ENCODE data around the gene EPS8L2.
A peak's percentile ranks its signal among the peaks of the same experiment; 100 is the strongest.

EPS8L2 gene

DNA sequence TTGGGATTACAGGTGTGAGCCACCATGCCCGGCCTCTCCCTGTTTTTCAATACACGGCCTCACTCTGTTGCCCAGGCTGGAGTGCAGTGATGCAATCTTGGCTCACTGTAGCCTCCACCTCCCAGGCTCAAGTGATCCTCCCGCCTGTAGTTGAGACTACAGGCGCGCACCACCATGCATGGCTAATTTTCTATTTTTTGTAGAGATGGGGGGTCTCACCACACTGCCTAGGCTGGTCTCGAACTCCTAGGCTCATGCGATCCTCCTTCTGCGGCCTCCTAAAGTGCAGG is 59.7 kb downstream of the EPS8L2 start:
- Mint-ChIP-seq H3K4me3 (no peak overlapping the region), H3K9me3 (no peaks in the 10 kb centered on the region), H3K4me1 (no peaks in the 10 kb centered on the region), H3K27ac (ENCODE audit: low read depth) (no peak overlapping the region), H3K27me3 (no peaks in the 10 kb centered on the region), H3K36me3 (ENCODE audit: insufficient read depth) (peaks cover 18% of the 10 kb centered on the region)
- ATAC-seq (replicated peaks; ENCODE audit: extremely low read depth, poor library complexity, severe bottlenecking) (no peak), DNase-seq (ENCODE audit: low spot score in 2 of 2) (no peak)

DNA sequence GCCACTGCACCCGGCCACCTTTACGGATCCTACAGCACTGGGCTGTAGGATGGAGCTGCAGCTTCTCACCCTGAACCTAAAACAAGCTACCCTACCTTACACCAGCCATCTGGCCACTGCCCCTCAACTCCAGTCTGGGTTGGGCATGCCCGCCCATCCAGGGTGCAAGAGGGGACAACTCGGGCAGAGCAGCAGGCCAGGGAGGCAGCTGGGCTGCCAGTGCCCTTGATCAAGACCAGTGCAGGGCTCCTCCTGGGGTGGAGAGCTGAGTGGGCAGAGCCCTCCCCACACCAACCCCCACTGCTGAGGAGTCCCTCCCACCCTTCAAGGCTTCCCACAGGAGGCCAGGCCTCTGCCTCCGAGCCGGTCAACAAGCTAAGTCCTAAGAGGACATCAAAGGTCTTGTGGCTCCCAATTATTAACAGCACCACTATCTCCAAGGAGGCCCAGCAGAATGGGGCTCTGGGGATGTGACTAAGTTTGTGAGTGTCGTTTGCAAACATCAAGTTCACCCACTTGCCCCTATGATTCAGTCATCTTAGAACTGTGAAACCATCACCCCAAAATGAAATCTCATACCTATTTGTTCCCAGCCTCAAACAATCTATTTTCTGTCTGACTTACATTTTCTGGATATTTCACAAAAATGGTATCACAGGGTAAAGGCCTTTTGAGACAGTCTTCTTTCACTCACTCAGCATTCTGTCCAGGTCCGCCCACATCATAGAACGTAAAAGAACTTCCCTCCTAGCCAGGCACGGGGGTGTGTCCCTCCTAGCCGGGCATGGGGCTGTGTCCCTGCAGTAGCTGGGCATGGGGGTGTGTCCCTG is 60.3 kb downstream of the EPS8L2 start:
- Mint-ChIP-seq H3K27me3 (no peaks in the 10 kb centered on the region), H3K27ac (ENCODE audit: low read depth) (peak overlapping the region; percentile 11), H3K9me3 (no peaks in the 10 kb centered on the region), H3K4me3 (no peak overlapping the region), H3K36me3 (ENCODE audit: insufficient read depth) (peaks cover 14% of the 10 kb centered on the region), H3K4me1 (no peaks in the 10 kb centered on the region)
- DNase-seq (ENCODE audit: low spot score in 2 of 2): no peak
- no peak for ATAC-seq (replicated peaks; ENCODE audit: extremely low read depth, poor library complexity, severe bottlenecking)

DNA sequence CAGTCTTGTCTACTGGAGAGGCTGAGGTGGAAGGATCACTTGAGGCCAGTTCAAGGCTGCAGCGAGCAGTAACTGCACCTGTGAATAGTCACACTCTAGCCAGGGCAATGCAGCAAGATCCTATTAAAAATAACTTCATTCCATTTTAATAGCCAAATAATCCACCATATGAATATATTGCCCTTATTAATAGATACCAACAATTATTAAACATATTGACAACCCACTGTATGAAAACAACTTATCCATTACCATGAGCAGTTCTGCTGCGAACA is 60.8 kb downstream of the EPS8L2 start:
- ATAC-seq (replicated peaks; ENCODE audit: extremely low read depth, poor library complexity, severe bottlenecking) (no peak), DNase-seq (ENCODE audit: low spot score in 2 of 2) (no peak)
- Mint-ChIP-seq H3K27ac (ENCODE audit: low read depth) (peak overlapping the region; percentile 11), H3K4me3 (no peak overlapping the region), H3K4me1 (no peaks in the 10 kb centered on the region), H3K27me3 (no peaks in the 10 kb centered on the region), H3K36me3 (ENCODE audit: insufficient read depth) (peaks cover 14% of the 10 kb centered on the region), H3K9me3 (no peaks in the 10 kb centered on the region)

DNA sequence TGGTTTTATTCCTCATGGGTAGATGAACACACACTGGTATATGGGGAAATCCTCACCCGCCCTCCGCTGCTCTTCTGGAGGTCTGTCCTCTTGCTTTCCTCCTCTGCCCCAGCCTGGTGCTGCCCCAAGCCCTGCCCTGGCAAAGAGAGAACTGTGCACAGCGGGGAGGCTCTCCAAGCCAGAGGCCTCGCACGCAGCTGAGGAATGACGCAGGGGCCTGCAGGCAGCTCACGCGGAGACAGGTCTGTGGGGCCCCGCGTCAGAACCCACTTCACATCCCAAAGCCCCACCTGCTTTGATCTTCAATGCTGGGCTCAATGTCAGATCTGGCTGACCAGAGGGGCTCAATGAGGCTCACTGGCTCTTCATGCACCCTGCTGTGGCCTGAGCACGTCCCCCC is 61.2 kb downstream of the EPS8L2 start:
- ATAC-seq (replicated peaks; ENCODE audit: extremely low read depth, poor library complexity, severe bottlenecking) (no peak), DNase-seq (ENCODE audit: low spot score in 2 of 2) (no peak)
- no peaks in the 10 kb centered on the region for H3K9me3 Mint-ChIP-seq
- H3K36me3 Mint-ChIP-seq (ENCODE audit: insufficient read depth): peaks cover 13% of the 10 kb centered on the region
- no peaks in the 10 kb centered on the region for H3K4me1 Mint-ChIP-seq
- H3K27me3 Mint-ChIP-seq: no peaks in the 10 kb centered on the region
- peak overlapping the region; percentile 11 for H3K27ac Mint-ChIP-seq (ENCODE audit: low read depth)
- H3K4me3 Mint-ChIP-seq: no peak overlapping the region

DNA sequence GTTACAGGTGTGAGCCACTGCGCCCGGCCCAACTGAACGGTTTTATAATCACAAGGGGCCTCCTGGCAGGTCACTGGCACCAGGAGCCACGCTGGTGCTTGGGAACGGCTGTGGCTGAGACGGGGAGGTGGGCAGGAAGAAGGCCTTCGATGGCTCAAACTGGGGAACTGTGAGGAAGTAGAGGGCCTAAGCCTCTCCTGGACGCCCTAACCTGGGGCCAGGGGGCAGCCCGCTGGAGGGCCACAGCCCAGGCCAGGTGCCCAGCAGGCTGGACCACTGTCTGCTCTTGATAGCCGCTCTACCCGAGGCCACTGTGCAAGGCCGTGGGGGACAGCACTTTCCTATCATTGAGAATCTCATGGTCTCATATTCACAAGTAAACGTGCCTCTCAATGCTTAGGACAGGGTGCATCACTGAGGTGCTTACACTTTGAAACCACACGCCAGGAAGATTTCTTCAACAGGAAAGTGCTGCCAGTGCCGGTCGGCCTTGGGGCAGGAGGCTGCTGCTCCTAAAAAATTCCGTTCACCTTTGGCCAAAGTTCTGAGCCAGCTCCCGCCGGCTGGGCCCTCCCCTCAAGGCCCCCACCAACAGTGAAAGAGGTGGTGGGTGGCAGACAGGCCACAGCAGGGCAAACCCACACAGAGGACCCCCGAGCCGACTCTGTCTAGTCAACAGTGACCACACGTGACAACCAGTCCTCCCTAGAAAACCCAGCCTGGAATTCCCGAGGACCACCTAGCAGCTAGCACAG is 64.0 kb downstream of the EPS8L2 start:
- no peak for ATAC-seq (replicated peaks; ENCODE audit: extremely low read depth, poor library complexity, severe bottlenecking)
- no peak overlapping the region for H3K4me3 Mint-ChIP-seq
- H3K27ac Mint-ChIP-seq (ENCODE audit: low read depth): no peak overlapping the region
- no peaks in the 10 kb centered on the region for H3K9me3 Mint-ChIP-seq
- DNase-seq (ENCODE audit: low spot score in 2 of 2): no peak
- peaks cover 6% of the 10 kb centered on the region for H3K4me1 Mint-ChIP-seq
- no peaks in the 10 kb centered on the region for H3K27me3 Mint-ChIP-seq
- H3K36me3 Mint-ChIP-seq (ENCODE audit: insufficient read depth): peaks cover 8% of the 10 kb centered on the region

DNA sequence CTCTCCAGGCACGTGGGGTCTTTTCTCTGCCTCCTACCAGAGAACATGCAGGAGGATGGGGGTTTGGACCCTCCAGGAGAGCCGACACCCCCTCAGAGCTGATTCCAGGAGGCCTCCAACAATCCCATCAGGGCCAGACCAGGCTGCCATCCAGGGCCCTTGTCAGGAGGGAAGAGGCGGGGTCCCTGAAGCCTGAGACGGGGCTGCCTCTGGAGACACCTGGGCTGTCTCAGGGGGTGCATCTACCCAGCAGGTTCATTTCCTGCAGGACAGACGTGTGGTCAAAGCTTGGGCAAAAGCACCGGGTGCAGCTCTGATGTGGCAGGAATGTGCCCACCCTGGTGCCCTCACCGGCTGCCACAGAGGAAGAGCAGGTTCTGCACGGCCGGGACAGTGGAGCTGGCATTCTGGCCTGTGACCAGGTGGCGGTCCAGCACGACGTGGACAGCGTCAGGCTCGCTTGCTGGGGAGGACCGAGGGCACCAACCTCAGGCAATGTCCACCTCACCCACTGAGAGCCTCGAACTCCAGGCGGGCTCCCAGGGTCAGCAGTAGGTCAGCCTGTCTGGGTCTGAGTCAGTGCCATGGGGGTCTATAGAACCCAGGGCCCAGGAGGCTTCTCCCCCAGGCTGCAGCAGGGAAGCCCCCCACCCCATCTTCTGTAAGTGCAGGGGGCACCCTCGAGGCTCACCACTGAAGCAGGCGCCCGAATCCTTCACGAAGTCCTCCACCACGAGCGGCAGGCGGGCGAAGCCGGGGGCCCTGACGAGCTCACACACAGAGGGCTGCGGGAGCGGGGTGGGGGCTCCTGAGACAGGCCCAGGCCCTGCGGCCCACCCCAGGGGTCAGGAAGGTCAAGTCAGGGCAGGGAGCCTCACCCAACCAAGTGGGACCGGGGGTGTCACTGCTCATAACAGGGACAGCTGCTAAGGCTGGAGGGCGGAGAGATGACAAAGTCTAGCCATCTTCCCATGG is 64.9 kb downstream of the EPS8L2 start:
- peaks cover 8% of the 10 kb centered on the region for H3K36me3 Mint-ChIP-seq (ENCODE audit: insufficient read depth)
- H3K4me3 Mint-ChIP-seq: no peak overlapping the region
- peaks cover 13% of the 10 kb centered on the region for H3K4me1 Mint-ChIP-seq
- H3K27me3 Mint-ChIP-seq: no peaks in the 10 kb centered on the region
- no peak for ATAC-seq (replicated peaks; ENCODE audit: extremely low read depth, poor library complexity, severe bottlenecking)
- no peak for DNase-seq (ENCODE audit: low spot score in 2 of 2)
- no peaks in the 10 kb centered on the region for H3K9me3 Mint-ChIP-seq
- H3K27ac Mint-ChIP-seq (ENCODE audit: low read depth): no peak overlapping the region

DNA sequence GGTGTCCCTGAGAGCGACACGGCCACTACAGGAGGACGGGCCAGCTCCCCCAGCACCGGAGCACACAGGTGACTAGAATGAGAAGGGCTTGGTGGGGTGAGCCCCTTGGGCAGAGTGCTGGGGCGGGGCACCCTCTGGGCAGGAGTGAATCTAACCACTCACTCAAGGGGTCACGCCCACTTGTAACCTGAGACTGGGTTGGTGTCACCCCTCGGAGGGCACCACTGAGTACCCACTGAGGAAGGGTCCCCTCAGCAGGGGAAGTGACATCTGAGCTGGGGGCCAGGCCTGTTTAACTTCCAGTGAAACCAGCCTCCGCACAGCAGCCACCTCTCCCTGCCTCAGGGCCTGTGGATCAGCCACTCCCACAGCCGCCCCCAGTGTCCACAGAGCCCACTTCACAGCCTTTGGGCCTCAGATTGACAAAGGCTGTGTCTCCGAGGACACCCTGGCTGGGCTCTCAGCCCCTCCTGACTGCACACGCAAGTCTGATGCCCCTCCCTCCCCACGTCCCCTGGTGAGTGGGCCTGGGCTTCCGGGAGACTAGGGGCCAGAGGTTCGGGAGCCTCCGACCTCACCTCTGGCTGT is 65.7 kb downstream of the EPS8L2 start:
- H3K9me3 Mint-ChIP-seq: no peaks in the 10 kb centered on the region
- ATAC-seq (replicated peaks; ENCODE audit: extremely low read depth, poor library complexity, severe bottlenecking): no peak
- no peak overlapping the region for H3K27ac Mint-ChIP-seq (ENCODE audit: low read depth)
- no peak for DNase-seq (ENCODE audit: low spot score in 2 of 2)
- H3K27me3 Mint-ChIP-seq: no peaks in the 10 kb centered on the region
- peaks cover 19% of the 10 kb centered on the region for H3K4me1 Mint-ChIP-seq
- peaks cover 8% of the 10 kb centered on the region for H3K36me3 Mint-ChIP-seq (ENCODE audit: insufficient read depth)
- no peak overlapping the region for H3K4me3 Mint-ChIP-seq

DNA sequence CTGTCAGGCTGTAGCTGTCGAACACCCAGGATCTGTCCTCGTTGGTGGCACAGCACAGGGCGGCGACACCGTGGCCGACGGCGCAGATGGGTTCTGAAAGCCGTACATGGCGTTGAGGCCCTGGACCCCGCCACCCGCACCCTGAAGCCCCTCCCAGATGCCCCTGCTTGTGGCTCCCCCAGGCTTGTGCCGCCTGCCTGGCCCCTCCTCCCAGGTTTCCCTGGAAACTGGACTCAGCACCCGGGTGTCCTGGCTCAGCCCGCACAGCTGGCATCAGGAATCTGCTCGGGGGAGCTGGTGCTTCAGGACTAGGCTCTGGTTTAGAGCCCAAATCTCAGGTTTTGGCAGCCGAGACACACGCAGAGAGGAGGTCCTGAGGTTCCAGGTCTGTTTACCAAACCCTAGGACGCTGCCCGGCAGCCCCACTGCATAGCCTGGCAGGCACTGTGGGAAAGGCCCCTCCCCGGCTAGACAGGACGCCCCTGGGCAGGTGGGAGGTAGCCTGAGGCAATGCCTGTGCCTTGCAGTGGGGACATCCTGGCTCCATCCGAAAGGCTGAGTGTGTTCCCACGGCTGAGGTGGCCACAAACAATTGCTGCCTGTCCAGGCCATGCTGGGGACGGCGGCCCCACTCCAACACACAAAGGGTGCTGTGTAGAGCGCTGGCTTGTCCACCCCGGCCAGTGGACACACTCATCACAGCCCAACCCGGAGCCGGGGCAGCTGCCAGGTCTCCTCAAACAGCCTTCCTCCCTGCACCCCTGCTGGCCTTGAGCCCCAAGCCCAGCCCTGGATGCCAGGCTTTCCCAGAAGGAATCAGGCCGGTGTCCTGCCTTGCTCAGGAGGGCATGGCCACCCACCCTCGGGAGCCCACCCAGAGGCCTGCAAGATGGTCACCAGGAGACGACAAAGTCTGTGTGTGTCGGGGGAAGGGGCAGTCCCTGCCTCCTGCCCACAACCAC is 66.7 kb downstream of the EPS8L2 start:
- Mint-ChIP-seq H3K27me3 (no peaks in the 10 kb centered on the region), H3K9me3 (no peaks in the 10 kb centered on the region), H3K4me3 (no peak overlapping the region), H3K36me3 (ENCODE audit: insufficient read depth) (peaks cover 6% of the 10 kb centered on the region), H3K4me1 (peaks cover 19% of the 10 kb centered on the region), H3K27ac (ENCODE audit: low read depth) (no peak overlapping the region)
- no peak for DNase-seq (ENCODE audit: low spot score in 2 of 2)
- ATAC-seq (replicated peaks; ENCODE audit: extremely low read depth, poor library complexity, severe bottlenecking): no peak

DNA sequence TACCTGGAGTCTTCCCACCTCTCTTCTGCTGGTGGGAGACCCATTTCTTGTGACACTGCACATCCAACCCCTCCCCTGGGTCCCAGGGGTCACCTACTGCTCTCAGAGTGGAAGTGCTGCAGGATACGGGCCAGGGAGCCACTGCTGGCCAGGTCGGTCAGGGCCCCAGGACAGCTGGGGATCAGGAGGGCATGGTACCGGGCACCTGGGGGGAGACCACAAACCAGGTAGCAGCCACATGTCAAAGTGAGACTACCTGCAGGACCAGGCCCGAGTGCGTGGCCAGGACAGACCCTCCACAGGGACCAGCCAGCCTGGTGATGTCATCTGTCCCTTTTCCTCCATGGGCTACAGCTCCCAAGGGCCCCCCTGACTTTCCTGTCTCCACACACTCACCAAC is 67.4 kb downstream of the EPS8L2 start:
- no peak overlapping the region for H3K27ac Mint-ChIP-seq (ENCODE audit: low read depth)
- DNase-seq (ENCODE audit: low spot score in 2 of 2) (no peak), ATAC-seq (replicated peaks; ENCODE audit: extremely low read depth, poor library complexity, severe bottlenecking) (no peak)
- H3K9me3 Mint-ChIP-seq: no peaks in the 10 kb centered on the region
- no peaks in the 10 kb centered on the region for H3K27me3 Mint-ChIP-seq
- peaks cover 19% of the 10 kb centered on the region for H3K4me1 Mint-ChIP-seq
- peaks cover 5% of the 10 kb centered on the region for H3K36me3 Mint-ChIP-seq (ENCODE audit: insufficient read depth)
- H3K4me3 Mint-ChIP-seq: no peak overlapping the region

DNA sequence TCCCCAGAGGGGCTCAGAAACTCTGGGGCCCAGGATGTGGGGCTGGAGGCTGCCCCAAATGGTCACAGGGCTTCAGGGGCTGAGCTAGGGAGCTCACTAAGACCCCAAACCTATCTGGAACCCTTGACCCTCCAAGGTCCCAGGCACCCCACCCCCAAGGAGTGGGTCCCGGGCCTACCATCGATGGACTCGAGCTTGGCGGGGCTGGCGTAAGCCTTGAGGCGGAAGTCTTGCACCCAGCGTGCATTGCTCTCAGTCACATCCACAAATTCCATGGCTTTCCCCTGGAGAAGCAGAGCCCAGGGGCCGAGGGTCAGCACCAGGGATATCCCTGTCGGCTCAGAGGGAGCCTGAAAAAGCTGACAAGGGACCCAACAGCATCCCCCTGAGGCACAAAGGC is 67.8 kb downstream of the EPS8L2 start:
- Mint-ChIP-seq H3K9me3 (no peaks in the 10 kb centered on the region), H3K27ac (ENCODE audit: low read depth) (no peak overlapping the region), H3K4me1 (peaks cover 19% of the 10 kb centered on the region), H3K4me3 (no peak overlapping the region), H3K27me3 (no peaks in the 10 kb centered on the region), H3K36me3 (ENCODE audit: insufficient read depth) (peaks cover 5% of the 10 kb centered on the region)
- DNase-seq (ENCODE audit: low spot score in 2 of 2) (no peak), ATAC-seq (replicated peaks; ENCODE audit: extremely low read depth, poor library complexity, severe bottlenecking) (no peak)

DNA sequence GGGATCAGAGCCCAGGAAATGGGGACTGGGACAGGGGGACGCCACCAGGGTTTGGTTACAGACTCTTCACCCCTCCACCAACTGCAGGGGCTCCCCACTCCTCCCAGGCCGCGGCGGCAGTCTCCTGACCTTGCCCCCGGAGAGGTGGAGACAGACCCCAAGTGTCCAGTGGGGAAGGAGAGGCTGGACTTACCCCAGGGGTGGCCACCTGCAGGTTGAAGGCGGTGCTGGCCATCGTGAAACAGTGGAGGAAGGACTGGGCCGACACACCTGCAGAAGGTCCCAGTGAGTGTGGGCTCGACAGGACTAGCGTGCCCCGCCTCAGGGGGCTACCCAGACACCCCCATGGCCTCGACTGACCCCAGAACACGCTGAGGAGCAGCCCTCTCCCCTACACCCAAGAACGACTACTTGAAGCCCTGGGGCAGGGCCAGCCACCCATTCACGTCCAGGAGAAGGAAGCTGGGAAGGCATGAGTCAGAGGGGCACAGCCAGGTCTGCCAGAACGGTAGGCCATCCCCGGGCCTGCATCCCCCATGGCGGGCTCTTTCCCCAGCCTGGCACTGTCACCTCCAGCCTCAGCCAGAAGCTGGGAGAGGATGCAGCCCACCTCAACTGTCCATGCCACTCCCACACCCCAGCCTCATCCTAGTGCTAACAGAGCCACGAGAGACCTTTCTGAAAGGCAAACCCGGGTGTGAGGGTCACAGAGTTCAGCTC is 69.0 kb downstream of the EPS8L2 start:
- Mint-ChIP-seq H3K4me1 (peaks cover 19% of the 10 kb centered on the region), H3K4me3 (peak overlapping the region; percentile 76), H3K9me3 (no peaks in the 10 kb centered on the region), H3K27ac (ENCODE audit: low read depth) (no peak overlapping the region), H3K27me3 (no peaks in the 10 kb centered on the region), H3K36me3 (ENCODE audit: insufficient read depth) (peaks cover 5% of the 10 kb centered on the region)
- DNase-seq (ENCODE audit: low spot score in 2 of 2): no peak
- ATAC-seq (replicated peaks; ENCODE audit: extremely low read depth, poor library complexity, severe bottlenecking): no peak

Measured in central memory CD8-positive, alpha-beta T cell (primary cell).